DMS79 treated with DMSO at 0.1 percent for 48 hours (cell line): Measurements from ENCODE around the gene TNFSF12.
"Not testable (repeated sequence)": the region's sequence is repeated elsewhere in the genome, so short reads cannot be mapped to it uniquely, and the experiment has no call there.

Experiments used
- DNase-seq: peaks from one replicate; lab custom pipeline; 2025; lab: John Stamatoyannopoulos, UW

TNFSF12 gene

GRCh38 chr17:7587420-7588151, 38.7 kb downstream of the TNFSF12 start:
- no peak for DNase-seq

GRCh38 chr17:7588553-7589203, 39.8 kb downstream of the TNFSF12 start:
- no peak for DNase-seq

- no peak for DNase-seq
Observed at GRCh38 chr17:7589204-7589868, 40.5 kb downstream of the TNFSF12 start.

- no peak for DNase-seq
Observed at GRCh38 chr17:7589891-7590691, 41.2 kb downstream of the TNFSF12 start, which contains the start of gene SOX15. Gene SOX15 (minus strand): TSS chr17:7590094. CDS start chr17:7589676, 418 bp downstream.

- DNase-seq, result no peak
Observed at GRCh38 chr17:7590743-7591142, 41.9 kb downstream of the TNFSF12 start.

GRCh38 chr17:7591596-7591995, 42.7 kb downstream of the TNFSF12 start:
- no peak for DNase-seq

GRCh38 chr17:7592422-7593021, 43.7 kb downstream of the TNFSF12 start:
- DNase-seq, result no peak

GRCh38 chr17:7593296-7593695, 44.4 kb downstream of the TNFSF12 start:
- DNase-seq, result no peak

GRCh38 chr17:7597561-7597960, 48.7 kb downstream of the TNFSF12 start:
- DNase-seq, result not testable (repeated sequence)

- DNase-seq, result no peak
Observed at GRCh38 chr17:7606280-7606679, 57.4 kb downstream of the TNFSF12 start.
